CD4-positive, alpha-beta T cell treated with Interleukin-6 for 4 hours (primary cell): ENCODE measurements around the gene TRIM40.
"Not testable (repeated sequence)": the region's sequence is repeated elsewhere in the genome, so short reads cannot be mapped to it uniquely, and the experiment has no call there.

Experiments
- DNase-seq: peaks from one replicate; pipeline ENCODE4 v3.0.0-alpha.2; 2020; ENCODE audit warnings: mixed read lengths

The TRIM40 gene

DNA sequence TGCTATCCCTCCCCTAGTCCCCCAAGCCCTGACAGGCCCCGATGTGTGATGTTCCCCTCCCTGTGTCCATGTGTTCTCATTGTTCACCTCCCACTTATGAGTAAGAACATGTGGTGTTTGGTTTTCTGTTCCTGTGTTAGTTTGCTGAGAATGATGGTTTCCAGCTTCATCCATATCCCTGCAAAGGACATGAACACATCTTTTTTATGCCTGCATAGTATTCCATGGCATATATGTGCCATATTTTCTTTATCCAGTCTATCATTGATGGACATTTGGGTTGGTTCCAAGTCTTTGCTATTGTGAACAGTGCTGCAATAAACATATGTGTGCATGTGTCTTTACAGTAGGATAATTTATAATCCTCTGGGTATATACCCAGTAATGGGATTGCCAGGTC, 29.3 kb downstream of the TRIM40 start:
- DNase-seq = not testable (repeated sequence)

DNA sequence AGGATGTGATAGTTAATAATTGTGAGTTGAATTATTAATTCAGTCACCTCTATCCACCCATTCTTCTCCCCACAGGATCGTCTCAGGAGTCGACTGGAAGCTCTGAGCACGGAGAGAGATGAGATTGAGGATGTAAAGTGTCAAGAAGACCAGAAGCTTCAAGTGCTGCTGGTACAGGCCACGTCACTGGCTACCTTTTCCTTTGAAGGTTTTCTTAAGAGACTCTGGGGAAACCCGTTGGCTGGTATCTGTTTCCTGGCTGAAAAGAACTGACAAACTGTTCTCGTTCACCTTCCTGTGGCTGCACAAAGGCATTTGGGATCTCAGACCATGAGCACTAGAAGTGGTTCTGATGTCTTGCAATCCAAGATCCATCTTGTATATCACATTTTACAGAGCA, 31.2 kb downstream of the TRIM40 start:
- no peak for DNase-seq

DNA sequence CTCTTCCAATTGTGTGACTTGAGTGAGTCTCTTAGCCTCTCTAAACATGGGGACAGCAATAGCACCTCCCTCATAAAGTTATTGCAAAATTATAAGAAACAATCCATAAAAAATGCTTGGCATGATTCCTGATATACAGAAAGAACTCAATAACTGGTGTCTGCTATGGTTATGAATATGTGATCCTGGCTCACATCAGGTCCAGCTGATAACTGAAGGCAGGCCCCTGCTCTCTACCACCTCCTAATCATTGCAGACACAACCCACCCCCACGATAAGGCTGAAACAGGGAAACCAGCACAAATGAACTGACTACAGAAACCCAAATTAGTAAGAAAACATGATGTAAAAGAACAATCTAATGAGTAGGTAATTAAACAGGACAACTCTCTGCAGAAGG, 32.8 kb downstream of the TRIM40 start:
- DNase-seq = no peak

- peak; percentile 6 for DNase-seq
Observed at GRCh38 chr6:30169658-30170614, 34.0 kb downstream of the TRIM40 start.

- no peak for DNase-seq
Observed at GRCh38 chr6:30171677-30172471, 35.9 kb downstream of the TRIM40 start.

- no peak for DNase-seq
Observed at GRCh38 chr6:30172681-30173080, 36.7 kb downstream of the TRIM40 start.

- DNase-seq = no peak
Observed at GRCh38 chr6:30175765-30176164, 39.8 kb downstream of the TRIM40 start.

DNA sequence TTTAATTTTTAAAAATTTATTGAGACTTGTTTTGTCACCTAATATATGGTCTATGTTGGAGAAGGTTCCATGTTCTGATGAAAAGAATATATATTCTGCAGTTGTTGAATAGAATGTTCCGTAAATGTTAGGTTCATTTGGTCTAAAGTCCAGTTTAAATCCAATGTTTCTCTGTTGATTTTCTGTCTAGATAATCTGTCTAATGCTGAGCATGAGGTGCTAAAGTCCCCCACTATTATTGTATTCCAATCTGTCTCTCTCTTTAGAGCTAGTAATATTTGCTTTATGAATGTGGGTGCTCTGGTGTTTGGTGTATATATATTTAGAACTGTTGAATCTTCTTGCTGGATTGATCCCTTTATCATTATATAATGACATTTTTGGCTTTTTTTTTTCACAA, 42.9 kb downstream of the TRIM40 start:
- DNase-seq = no peak

DNA sequence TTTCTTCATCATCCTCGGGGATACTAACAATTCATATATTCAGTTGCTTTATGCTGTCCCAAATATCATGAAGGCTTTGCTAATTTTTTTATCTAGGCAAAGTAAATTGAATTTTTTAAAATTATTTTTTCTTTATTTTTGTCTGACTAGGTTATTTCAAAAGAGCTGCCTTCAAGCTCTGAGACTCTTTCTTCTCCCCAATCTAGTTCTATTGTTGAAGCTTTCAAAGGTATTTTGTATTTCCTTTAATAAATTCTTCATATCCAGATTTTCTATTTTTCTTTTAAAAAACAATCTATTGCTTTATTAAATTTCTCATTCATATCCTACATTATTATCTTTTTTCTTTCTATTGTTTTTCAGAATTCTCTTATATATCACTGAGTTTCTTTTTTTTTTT, 44.2 kb downstream of the TRIM40 start:
- no peak for DNase-seq

DNA sequence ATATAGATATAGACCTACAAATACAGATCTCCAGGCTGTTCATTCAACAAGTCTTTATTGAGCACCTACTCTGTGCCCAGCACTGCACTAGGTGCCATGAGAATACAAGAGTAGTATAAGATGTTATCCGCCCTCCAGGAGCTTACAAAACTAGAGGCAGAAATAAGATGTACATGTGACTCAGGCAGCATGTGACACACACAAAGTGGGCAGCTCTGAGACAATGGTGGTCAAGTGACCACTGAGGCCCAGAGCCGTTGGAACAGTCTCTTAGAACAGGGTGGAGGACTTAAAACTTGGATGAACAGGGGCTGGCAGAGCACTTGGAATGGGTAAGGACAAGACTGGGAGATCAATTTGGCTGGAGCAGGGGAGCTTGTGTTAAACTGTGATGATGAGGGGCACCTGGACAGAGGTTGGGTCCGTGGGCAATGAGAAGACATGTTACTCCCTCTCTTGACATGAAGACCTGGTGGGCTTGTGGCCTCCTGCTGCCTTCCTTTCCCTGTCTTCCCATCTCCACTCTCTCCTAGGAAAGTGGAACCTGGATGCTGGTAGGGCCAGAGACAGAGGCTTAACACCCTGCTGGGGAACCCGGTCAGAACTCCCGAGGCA, 48.6 kb downstream of the TRIM40 start:
- no peak for DNase-seq

- no peak for DNase-seq
Observed at GRCh38 chr6:30185846-30186484, 50.0 kb downstream of the TRIM40 start.

- DNase-seq = no peak
Observed at GRCh38 chr6:30188541-30188940, 52.6 kb downstream of the TRIM40 start.

GRCh38 chr6:30192076-30192475, 56.1 kb downstream of the TRIM40 start:
- DNase-seq = no peak

- DNase-seq = no peak
Observed at GRCh38 chr6:30194797-30195690, 59.1 kb downstream of the TRIM40 start.

- no peak for DNase-seq
Observed at GRCh38 chr6:30195951-30196350, 60.0 kb downstream of the TRIM40 start.

DNA sequence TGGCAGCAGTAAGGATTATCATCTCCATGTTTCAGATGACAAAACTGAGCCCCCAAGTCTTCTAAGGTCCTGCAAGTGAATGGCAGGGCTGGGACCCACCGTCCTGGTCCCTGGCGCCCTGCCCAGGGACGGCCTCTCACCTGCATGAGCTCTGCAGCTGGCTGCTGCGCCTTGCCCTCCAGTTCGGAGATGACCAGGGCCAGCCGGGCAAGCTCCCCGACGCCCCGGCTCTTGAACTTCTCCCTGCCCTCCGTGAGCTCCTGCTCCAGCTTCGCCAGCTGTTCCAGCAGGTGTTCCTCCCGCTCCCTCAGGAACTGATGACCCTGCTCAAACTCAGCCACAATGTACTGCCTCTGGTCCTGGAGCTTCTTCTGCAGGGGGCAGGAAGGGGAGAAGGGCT, 60.4 kb downstream of the TRIM40 start:
- no peak for DNase-seq
